Lower leg skin (tissue), 3 donors: ENCODE data around the gene PRICKLE2.

Experiments used
- POLR2A ChIP-seq, 2 donors: fragments of 450-650 bp; IDR thresholded peaks; one replicate each; pipeline ENCODE4 v1.6.1; 2016 to 2017; ENCODE audit warnings: antibody characterized with exemption in 2 of 2, mild to moderate bottlenecking in 1 of 2, moderate library complexity in 1 of 2
- TF ChIP-seq, protein P1 (sequence below), 3 donors: fragments of 450-650 bp; IDR thresholded peaks; one replicate each; pipeline ENCODE4 v1.5.1; 2016; ENCODE audit warnings: antibody characterized with exemption in 3 of 3, mild to moderate bottlenecking in 3 of 3, moderate library complexity in 2 of 3

DNA sequence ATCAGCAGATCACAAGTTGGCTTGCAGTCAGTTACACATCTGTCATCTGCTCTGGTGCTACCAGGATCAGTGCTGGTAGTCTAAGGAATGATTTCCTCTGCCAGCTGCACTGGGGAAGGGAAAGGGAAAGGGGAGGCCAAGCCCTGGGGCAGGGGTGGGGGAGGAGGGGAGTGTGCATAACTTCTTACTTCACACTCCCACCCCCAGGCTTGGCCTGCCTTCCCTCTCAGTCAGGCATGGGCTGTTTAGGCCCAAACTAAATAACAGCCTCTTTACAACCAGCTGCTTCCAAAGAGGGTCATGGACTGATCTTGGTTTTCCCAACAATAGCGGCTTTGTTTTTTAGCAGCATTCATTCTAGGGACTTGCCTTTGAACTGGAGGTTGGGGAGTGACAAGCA, 115.8 kb downstream of the PRICKLE2 start:
- TF ChIP-seq, protein P1, sequence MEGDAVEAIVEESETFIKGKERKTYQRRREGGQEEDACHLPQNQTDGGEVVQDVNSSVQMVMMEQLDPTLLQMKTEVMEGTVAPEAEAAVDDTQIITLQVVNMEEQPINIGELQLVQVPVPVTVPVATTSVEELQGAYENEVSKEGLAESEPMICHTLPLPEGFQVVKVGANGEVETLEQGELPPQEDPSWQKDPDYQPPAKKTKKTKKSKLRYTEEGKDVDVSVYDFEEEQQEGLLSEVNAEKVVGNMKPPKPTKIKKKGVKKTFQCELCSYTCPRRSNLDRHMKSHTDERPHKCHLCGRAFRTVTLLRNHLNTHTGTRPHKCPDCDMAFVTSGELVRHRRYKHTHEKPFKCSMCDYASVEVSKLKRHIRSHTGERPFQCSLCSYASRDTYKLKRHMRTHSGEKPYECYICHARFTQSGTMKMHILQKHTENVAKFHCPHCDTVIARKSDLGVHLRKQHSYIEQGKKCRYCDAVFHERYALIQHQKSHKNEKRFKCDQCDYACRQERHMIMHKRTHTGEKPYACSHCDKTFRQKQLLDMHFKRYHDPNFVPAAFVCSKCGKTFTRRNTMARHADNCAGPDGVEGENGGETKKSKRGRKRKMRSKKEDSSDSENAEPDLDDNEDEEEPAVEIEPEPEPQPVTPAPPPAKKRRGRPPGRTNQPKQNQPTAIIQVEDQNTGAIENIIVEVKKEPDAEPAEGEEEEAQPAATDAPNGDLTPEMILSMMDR (IDR thresholded peaks at IDR 0.05) = no peak
- no peak for TF ChIP-seq POLR2A (IDR thresholded peaks at IDR 0.05)
